OCI-LY7 (cell line): ENCODE measurements around the gene CDK6.

Experiments
- CTCF ChIP-seq: fragments of 200-600 bp; sonication (generic); conservative IDR thresholded peaks from 2 replicates; pipeline ENCODE4 v1.5.1; 2014; ENCODE audit warnings: mild to moderate bottlenecking, antibody characterized with exemption, low read length, moderate library complexity, mixed read lengths
- EZH2phosphoT487 ChIP-seq: fragments of 200-600 bp; sonication (generic); IDR thresholded peaks from 2 replicates; pipeline ENCODE4 v1.6.1; 2018; ENCODE audit warnings: low read depth, borderline replicate concordance, mild to moderate bottlenecking, mixed run types, antibody characterized with exemption, low read length, moderate library complexity, mixed read lengths

- TF ChIP-seq CTCF, result no peak
- no peak for TF ChIP-seq EZH2phosphoT487
Measured at GRCh38 chr7:92788559-92789183, 47.7 kb downstream of the CDK6 start.
